ENCODE results near the gene ARMC5.
"Not testable (repeated sequence)": the region's sequence is repeated elsewhere in the genome, so short reads cannot be mapped to it uniquely, and the experiment has no call there.

Gene ARMC5

GRCh38 chr16:31499928-31500327, 40.6 kb downstream of the ARMC5 start:
- no peak overlapping the region for H3K4me3 ChIP-seq (replicated peaks; ENCODE audit: low read depth, low read length)
- DNase-seq (ENCODE audit: extremely low read depth, low read depth) = no peak
- no peak for TF ChIP-seq CTCF (IDR thresholded peaks at IDR 0.05; ENCODE audit: low read depth, low read length, missing control alignments)

- no peak for DNase-seq (ENCODE audit: extremely low read depth, low read depth)
- TF ChIP-seq CTCF (IDR thresholded peaks at IDR 0.05; ENCODE audit: low read depth, low read length, missing control alignments) = no peak
These were observed 42.1 kb downstream of the ARMC5 start for GRCh38 chr16:31501226-31501965.

GRCh38 chr16:31501966-31502348, 42.7 kb downstream of the ARMC5 start:
- H3K4me3 ChIP-seq (replicated peaks; ENCODE audit: low read depth, low read length) = no peak overlapping the region
- TF ChIP-seq CTCF (IDR thresholded peaks at IDR 0.05; ENCODE audit: low read depth, low read length, missing control alignments) = no peak
- no peak for DNase-seq (ENCODE audit: extremely low read depth, low read depth)

More at GRCh38 chr16:31501226-31501965, 42.1 kb downstream of the ARMC5 start:
- H3K4me3 ChIP-seq (replicated peaks; ENCODE audit: low read depth, low read length) = no peak overlapping the region

GRCh38 chr16:31502981-31503380, 43.7 kb downstream of the ARMC5 start:
- TF ChIP-seq CTCF (IDR thresholded peaks at IDR 0.05; ENCODE audit: low read depth, low read length, missing control alignments) = no peak
- DNase-seq (ENCODE audit: extremely low read depth, low read depth) = no peak
- no peak overlapping the region for H3K4me3 ChIP-seq (replicated peaks; ENCODE audit: low read depth, low read length)

GRCh38 chr16:31503555-31503954, 44.3 kb downstream of the ARMC5 start:
- H3K4me3 ChIP-seq (replicated peaks; ENCODE audit: low read depth, low read length); DNase-seq (ENCODE audit: extremely low read depth, low read depth): not testable (repeated sequence)

GRCh38 chr16:31504159-31504558, 44.9 kb downstream of the ARMC5 start:
- no peak for TF ChIP-seq CTCF (IDR thresholded peaks at IDR 0.05; ENCODE audit: low read depth, low read length, missing control alignments)
- no peak overlapping the region for H3K4me3 ChIP-seq (replicated peaks; ENCODE audit: low read depth, low read length)
- DNase-seq (ENCODE audit: extremely low read depth, low read depth) = no peak

- TF ChIP-seq CTCF (IDR thresholded peaks at IDR 0.05; ENCODE audit: low read depth, low read length, missing control alignments) = no peak
- DNase-seq (ENCODE audit: extremely low read depth, low read depth) = no peak
These were observed 46.2 kb downstream of the ARMC5 start for GRCh38 chr16:31505483-31505882.

More at GRCh38 chr16:31505483-31505882, 46.2 kb downstream of the ARMC5 start:
- H3K4me3 ChIP-seq (replicated peaks; ENCODE audit: low read depth, low read length) = no peak overlapping the region
